Measurements from ENCODE around the gene SLC45A3.

SLC45A3 gene

DNA sequence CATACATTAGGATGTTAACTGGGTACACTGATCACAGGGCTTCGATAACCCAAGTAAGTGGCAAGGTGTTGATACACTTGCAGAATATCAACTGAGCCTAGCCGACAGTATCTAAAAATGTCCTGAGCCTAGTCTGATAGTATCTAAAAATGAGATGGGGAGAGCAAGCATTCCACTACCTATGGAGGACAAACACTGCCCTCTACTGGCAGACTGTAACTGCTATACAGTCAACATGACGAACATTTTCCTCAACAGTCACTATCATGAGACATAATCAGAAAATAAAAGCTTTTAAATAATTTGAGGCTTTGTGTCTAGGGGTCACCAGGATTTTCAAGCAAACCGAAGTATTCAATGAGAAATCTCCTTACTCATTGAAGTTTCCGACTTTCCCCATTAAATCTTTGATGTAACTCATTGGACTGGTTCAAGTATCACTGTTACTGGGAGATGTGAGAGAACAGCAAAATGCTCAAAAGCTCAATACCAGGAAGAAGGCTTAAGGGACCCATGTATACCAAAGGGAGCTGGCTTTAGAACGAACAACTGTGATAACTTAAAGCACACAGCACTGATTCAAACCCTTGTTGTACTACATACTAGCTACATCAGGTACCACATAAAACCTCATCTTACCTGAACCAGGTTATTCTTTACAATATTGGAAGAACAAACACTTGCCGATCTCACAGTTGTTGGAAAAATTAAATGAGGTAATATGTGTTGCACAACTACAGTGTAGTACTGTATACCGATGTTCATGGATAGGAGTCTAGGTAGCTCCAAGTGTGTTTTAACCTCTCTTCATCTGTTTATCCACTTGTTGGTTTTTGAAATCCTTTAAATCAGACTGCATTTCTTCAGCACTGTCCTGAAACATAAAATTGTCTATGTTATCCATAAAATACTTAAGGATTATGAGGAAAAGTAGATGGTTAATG is 31.1 kb upstream of the SLC45A3 start:
- no peak overlapping the region for H3K9ac ChIP-seq (ENCODE audit: low read depth, low read length)
- H3K27me3 ChIP-seq (ENCODE audit: control insufficient read depth, insufficient read depth, low read length) = no peaks in the 10 kb centered on the region
- no peak overlapping the region for H3K4me2 ChIP-seq (ENCODE audit: low read length)
- H3K4me1 ChIP-seq (ENCODE audit: control insufficient read depth, insufficient read depth, low read length) = peaks cover 22% of the 10 kb centered on the region
- no peak overlapping the region for H3K4me3 ChIP-seq (ENCODE audit: low read length)
- H3K36me3 ChIP-seq (ENCODE audit: insufficient read depth, low read length) = peaks cover 60% of the 10 kb centered on the region
- no peaks in the 10 kb centered on the region for H3K9me3 ChIP-seq (replicated peaks; ENCODE audit: low read length)

- Histone ChIP-seq H3K9me3 (replicated peaks; ENCODE audit: low read length) (no peaks in the 10 kb centered on the region), H3K4me3 (ENCODE audit: low read length) (no peak overlapping the region), H3K9ac (ENCODE audit: low read depth, low read length) (no peak overlapping the region), H3K4me1 (ENCODE audit: control insufficient read depth, insufficient read depth, low read length) (peaks cover 22% of the 10 kb centered on the region), H3K4me2 (ENCODE audit: low read length) (no peak overlapping the region), H3K27me3 (ENCODE audit: control insufficient read depth, insufficient read depth, low read length) (no peaks in the 10 kb centered on the region), H3K36me3 (ENCODE audit: insufficient read depth, low read length) (peaks cover 52% of the 10 kb centered on the region)
Observed at GRCh38 chr1:205710201-205711062, 30.1 kb upstream of the SLC45A3 start.

- Histone ChIP-seq H3K9ac (ENCODE audit: low read depth, low read length) (no peak overlapping the region), H3K36me3 (ENCODE audit: insufficient read depth, low read length) (peaks cover 49% of the 10 kb centered on the region), H3K9me3 (replicated peaks; ENCODE audit: low read length) (no peaks in the 10 kb centered on the region), H3K4me2 (ENCODE audit: low read length) (no peak overlapping the region), H3K4me1 (ENCODE audit: control insufficient read depth, insufficient read depth, low read length) (peaks cover 21% of the 10 kb centered on the region), H3K27me3 (ENCODE audit: control insufficient read depth, insufficient read depth, low read length) (no peaks in the 10 kb centered on the region), H3K4me3 (ENCODE audit: low read length) (no peak overlapping the region)
Observed at GRCh38 chr1:205709640-205710039, 29.3 kb upstream of the SLC45A3 start.

GRCh38 chr1:205709059-205709398 is 28.7 kb upstream of the SLC45A3 start:
- no peak overlapping the region for H3K4me3 ChIP-seq (ENCODE audit: low read length)
- peaks cover 15% of the 10 kb centered on the region for H3K4me1 ChIP-seq (ENCODE audit: control insufficient read depth, insufficient read depth, low read length)
- no peak overlapping the region for H3K4me2 ChIP-seq (ENCODE audit: low read length)
- no peak overlapping the region for H3K9ac ChIP-seq (ENCODE audit: low read depth, low read length)
- no peaks in the 10 kb centered on the region for H3K9me3 ChIP-seq (replicated peaks; ENCODE audit: low read length)
- H3K27me3 ChIP-seq (ENCODE audit: control insufficient read depth, insufficient read depth, low read length) = no peaks in the 10 kb centered on the region
- peaks cover 49% of the 10 kb centered on the region for H3K36me3 ChIP-seq (ENCODE audit: insufficient read depth, low read length)

GRCh38 chr1:205706601-205707502 is 26.5 kb upstream of the SLC45A3 start:
- Histone ChIP-seq H3K9me3 (replicated peaks; ENCODE audit: low read length) (no peaks in the 10 kb centered on the region), H3K4me2 (ENCODE audit: low read length) (no peak overlapping the region), H3K4me1 (ENCODE audit: control insufficient read depth, insufficient read depth, low read length) (peaks cover 13% of the 10 kb centered on the region), H3K36me3 (ENCODE audit: insufficient read depth, low read length) (peaks cover 56% of the 10 kb centered on the region), H3K4me3 (ENCODE audit: low read length) (no peak overlapping the region), H3K9ac (ENCODE audit: low read depth, low read length) (no peak overlapping the region), H3K27me3 (ENCODE audit: control insufficient read depth, insufficient read depth, low read length) (no peaks in the 10 kb centered on the region)

GRCh38 chr1:205704903-205705302 is 24.6 kb upstream of the SLC45A3 start:
- H3K9ac ChIP-seq (ENCODE audit: low read depth, low read length) = no peak overlapping the region
- H3K9me3 ChIP-seq (replicated peaks; ENCODE audit: low read length) = no peaks in the 10 kb centered on the region
- H3K36me3 ChIP-seq (ENCODE audit: insufficient read depth, low read length) = peaks cover 44% of the 10 kb centered on the region
- H3K4me2 ChIP-seq (ENCODE audit: low read length) = no peak overlapping the region
- H3K27me3 ChIP-seq (ENCODE audit: control insufficient read depth, insufficient read depth, low read length) = no peaks in the 10 kb centered on the region
- H3K4me3 ChIP-seq (ENCODE audit: low read length) = no peak overlapping the region
- peaks cover 13% of the 10 kb centered on the region for H3K4me1 ChIP-seq (ENCODE audit: control insufficient read depth, insufficient read depth, low read length)

- Histone ChIP-seq H3K27me3 (ENCODE audit: control insufficient read depth, insufficient read depth, low read length) (no peaks in the 10 kb centered on the region), H3K9ac (ENCODE audit: low read depth, low read length) (no peak overlapping the region), H3K4me2 (ENCODE audit: low read length) (no peak overlapping the region), H3K9me3 (replicated peaks; ENCODE audit: low read length) (no peaks in the 10 kb centered on the region), H3K4me1 (ENCODE audit: control insufficient read depth, insufficient read depth, low read length) (no peaks in the 10 kb centered on the region), H3K4me3 (ENCODE audit: low read length) (no peak overlapping the region), H3K36me3 (ENCODE audit: insufficient read depth, low read length) (peaks cover 31% of the 10 kb centered on the region)
Observed at GRCh38 chr1:205703072-205703471, 22.8 kb upstream of the SLC45A3 start.

- H3K4me3 ChIP-seq (ENCODE audit: low read length) = no peak overlapping the region
- no peak overlapping the region for H3K4me2 ChIP-seq (ENCODE audit: low read length)
- H3K9ac ChIP-seq (ENCODE audit: low read depth, low read length) = no peak overlapping the region
- H3K9me3 ChIP-seq (replicated peaks; ENCODE audit: low read length) = no peaks in the 10 kb centered on the region
- no peaks in the 10 kb centered on the region for H3K27me3 ChIP-seq (ENCODE audit: control insufficient read depth, insufficient read depth, low read length)
- H3K36me3 ChIP-seq (ENCODE audit: insufficient read depth, low read length) = peaks cover 28% of the 10 kb centered on the region
- no peaks in the 10 kb centered on the region for H3K4me1 ChIP-seq (ENCODE audit: control insufficient read depth, insufficient read depth, low read length)
Observed at GRCh38 chr1:205701891-205702290, 21.6 kb upstream of the SLC45A3 start.

GRCh38 chr1:205701420-205701819 is 21.1 kb upstream of the SLC45A3 start:
- no peaks in the 10 kb centered on the region for H3K27me3 ChIP-seq (ENCODE audit: control insufficient read depth, insufficient read depth, low read length)
- no peak overlapping the region for H3K4me2 ChIP-seq (ENCODE audit: low read length)
- no peaks in the 10 kb centered on the region for H3K4me1 ChIP-seq (ENCODE audit: control insufficient read depth, insufficient read depth, low read length)
- H3K4me3 ChIP-seq (ENCODE audit: low read length) = no peak overlapping the region
- no peaks in the 10 kb centered on the region for H3K9me3 ChIP-seq (replicated peaks; ENCODE audit: low read length)
- H3K36me3 ChIP-seq (ENCODE audit: insufficient read depth, low read length) = peaks cover 24% of the 10 kb centered on the region
- H3K9ac ChIP-seq (ENCODE audit: low read depth, low read length) = no peak overlapping the region

- H3K4me2 ChIP-seq (ENCODE audit: low read length) = no peak overlapping the region
- peaks cover 22% of the 10 kb centered on the region for H3K36me3 ChIP-seq (ENCODE audit: insufficient read depth, low read length)
- H3K27me3 ChIP-seq (ENCODE audit: control insufficient read depth, insufficient read depth, low read length) = no peaks in the 10 kb centered on the region
- H3K4me1 ChIP-seq (ENCODE audit: control insufficient read depth, insufficient read depth, low read length) = no peaks in the 10 kb centered on the region
- no peak overlapping the region for H3K9ac ChIP-seq (ENCODE audit: low read depth, low read length)
- no peaks in the 10 kb centered on the region for H3K9me3 ChIP-seq (replicated peaks; ENCODE audit: low read length)
- no peak overlapping the region for H3K4me3 ChIP-seq (ENCODE audit: low read length)
Observed at GRCh38 chr1:205700865-205701401, 20.6 kb upstream of the SLC45A3 start.

GRCh38 chr1:205699416-205699815 is 19.1 kb upstream of the SLC45A3 start:
- Histone ChIP-seq H3K4me3 (ENCODE audit: low read length) (no peak overlapping the region), H3K36me3 (ENCODE audit: insufficient read depth, low read length) (peaks cover 15% of the 10 kb centered on the region), H3K27me3 (ENCODE audit: control insufficient read depth, insufficient read depth, low read length) (no peaks in the 10 kb centered on the region), H3K4me1 (ENCODE audit: control insufficient read depth, insufficient read depth, low read length) (no peaks in the 10 kb centered on the region), H3K9me3 (replicated peaks; ENCODE audit: low read length) (no peaks in the 10 kb centered on the region), H3K9ac (ENCODE audit: low read depth, low read length) (no peak overlapping the region), H3K4me2 (ENCODE audit: low read length) (no peak overlapping the region)
